AG04449 (cell line): ENCODE measurements around the gene MACROH2A1.

Source experiments
- CTCF ChIA-PET: fragments of 350-600 bp; formaldehyde crosslinking; extraction: SDS; loops from one replicate; lab custom pipeline; 2021; ENCODE audit warnings: antibody characterized with exemption; lab: Yijun Ruan, JAX
- POLR2A ChIA-PET: fragments of 400-600, 350-600 bp; formaldehyde crosslinking; extraction: SDS; loops from one replicate; lab custom pipeline; 2020; ENCODE audit warnings: antibody characterized with exemption, inconsistent platforms; lab: Yijun Ruan, JAX
- DNase-seq: peaks from one replicate; pipeline ENCODE4 v3.0.0-alpha.2; 2010; ENCODE audit warnings: low read depth, low spot score
- H3K4me3 ChIP-seq: 2 replicates; pipeline ENCODE4 v1.5.1; 2011; ENCODE audit warnings: low read depth, mild to moderate bottlenecking, control low read depth, low read length
- TF ChIP-seq, protein P1 (sequence below): IDR thresholded peaks from one replicate; pipeline ENCODE4 v1.5.1; 2011; ENCODE audit warnings: mild to moderate bottlenecking, moderate library complexity, low read length, control low read depth, inconsistent platforms; ENCODE audit not compliant: insufficient read depth; ENCODE audit errors: missing control alignments

Gene MACROH2A1

GRCh38 chr5:135289651-135290050 is 109.4 kb downstream of the MACROH2A1 start:
- ChIA-PET POLR2A (no interaction called here), CTCF (no interaction called here)
- TF ChIP-seq, protein P1, sequence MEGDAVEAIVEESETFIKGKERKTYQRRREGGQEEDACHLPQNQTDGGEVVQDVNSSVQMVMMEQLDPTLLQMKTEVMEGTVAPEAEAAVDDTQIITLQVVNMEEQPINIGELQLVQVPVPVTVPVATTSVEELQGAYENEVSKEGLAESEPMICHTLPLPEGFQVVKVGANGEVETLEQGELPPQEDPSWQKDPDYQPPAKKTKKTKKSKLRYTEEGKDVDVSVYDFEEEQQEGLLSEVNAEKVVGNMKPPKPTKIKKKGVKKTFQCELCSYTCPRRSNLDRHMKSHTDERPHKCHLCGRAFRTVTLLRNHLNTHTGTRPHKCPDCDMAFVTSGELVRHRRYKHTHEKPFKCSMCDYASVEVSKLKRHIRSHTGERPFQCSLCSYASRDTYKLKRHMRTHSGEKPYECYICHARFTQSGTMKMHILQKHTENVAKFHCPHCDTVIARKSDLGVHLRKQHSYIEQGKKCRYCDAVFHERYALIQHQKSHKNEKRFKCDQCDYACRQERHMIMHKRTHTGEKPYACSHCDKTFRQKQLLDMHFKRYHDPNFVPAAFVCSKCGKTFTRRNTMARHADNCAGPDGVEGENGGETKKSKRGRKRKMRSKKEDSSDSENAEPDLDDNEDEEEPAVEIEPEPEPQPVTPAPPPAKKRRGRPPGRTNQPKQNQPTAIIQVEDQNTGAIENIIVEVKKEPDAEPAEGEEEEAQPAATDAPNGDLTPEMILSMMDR, result no peak
- DNase-seq, result no peak
- no peak overlapping the region for H3K4me3 ChIP-seq

- TF ChIP-seq, protein P1, result no peak
- no peak for DNase-seq
Measured at GRCh38 chr5:135287551-135287950, 111.5 kb downstream of the MACROH2A1 start.

More at GRCh38 chr5:135287551-135287950, 111.5 kb downstream of the MACROH2A1 start:
- CTCF ChIA-PET, result no interaction called here
- POLR2A ChIA-PET, result no interaction called here
- H3K4me3 ChIP-seq, result no peak overlapping the region
